Measurements from ENCODE around the gene MT1X. TPM values are rescaled to one million over a fixed set of nuclear protein-coding genes. Genes with fewer than 3 reads are reported as not detected.
A peak's percentile ranks its signal among the peaks of the same experiment; 100 is the strongest.

MT1X gene
- total RNA-seq, 1 donor from 2014 or later: 111 TPM

DNA sequence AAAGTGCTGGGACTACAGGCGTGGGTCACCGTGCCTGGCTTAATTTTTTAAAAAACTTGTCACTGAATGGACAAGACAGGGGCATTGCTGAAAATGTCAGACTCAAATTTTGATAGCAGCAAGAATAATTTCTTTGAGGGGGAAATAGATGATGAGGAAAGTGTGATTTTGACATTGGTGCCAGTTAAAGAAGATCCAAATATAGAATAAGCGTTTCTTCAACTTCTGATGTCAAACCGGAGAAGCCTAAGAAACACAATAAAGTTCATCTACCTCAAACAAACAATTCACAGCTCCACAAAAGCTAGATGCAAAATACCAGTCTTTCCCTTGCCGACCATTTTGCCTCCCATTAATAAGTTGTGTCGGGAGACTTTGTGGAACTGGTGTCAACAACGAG, 4.5 kb downstream of the MT1X start:
- Histone ChIP-seq H3K4me1 (peaks cover 22% of the 10 kb centered on the region), H3K27me3 (no peaks in the 10 kb centered on the region), H3K36me3 (no peaks in the 10 kb centered on the region), H3K9me3 (no peaks in the 10 kb centered on the region), H3K27ac (no peak overlapping the region), H3K4me3 (no peak overlapping the region)
- ATAC-seq (no peak), DNase-seq (no peak)
- TF ChIP-seq, protein P1, sequence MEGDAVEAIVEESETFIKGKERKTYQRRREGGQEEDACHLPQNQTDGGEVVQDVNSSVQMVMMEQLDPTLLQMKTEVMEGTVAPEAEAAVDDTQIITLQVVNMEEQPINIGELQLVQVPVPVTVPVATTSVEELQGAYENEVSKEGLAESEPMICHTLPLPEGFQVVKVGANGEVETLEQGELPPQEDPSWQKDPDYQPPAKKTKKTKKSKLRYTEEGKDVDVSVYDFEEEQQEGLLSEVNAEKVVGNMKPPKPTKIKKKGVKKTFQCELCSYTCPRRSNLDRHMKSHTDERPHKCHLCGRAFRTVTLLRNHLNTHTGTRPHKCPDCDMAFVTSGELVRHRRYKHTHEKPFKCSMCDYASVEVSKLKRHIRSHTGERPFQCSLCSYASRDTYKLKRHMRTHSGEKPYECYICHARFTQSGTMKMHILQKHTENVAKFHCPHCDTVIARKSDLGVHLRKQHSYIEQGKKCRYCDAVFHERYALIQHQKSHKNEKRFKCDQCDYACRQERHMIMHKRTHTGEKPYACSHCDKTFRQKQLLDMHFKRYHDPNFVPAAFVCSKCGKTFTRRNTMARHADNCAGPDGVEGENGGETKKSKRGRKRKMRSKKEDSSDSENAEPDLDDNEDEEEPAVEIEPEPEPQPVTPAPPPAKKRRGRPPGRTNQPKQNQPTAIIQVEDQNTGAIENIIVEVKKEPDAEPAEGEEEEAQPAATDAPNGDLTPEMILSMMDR (IDR thresholded peaks at IDR 0.05): no peak
- intact Hi-C loops (cut with DNase I): no loop called here

DNA sequence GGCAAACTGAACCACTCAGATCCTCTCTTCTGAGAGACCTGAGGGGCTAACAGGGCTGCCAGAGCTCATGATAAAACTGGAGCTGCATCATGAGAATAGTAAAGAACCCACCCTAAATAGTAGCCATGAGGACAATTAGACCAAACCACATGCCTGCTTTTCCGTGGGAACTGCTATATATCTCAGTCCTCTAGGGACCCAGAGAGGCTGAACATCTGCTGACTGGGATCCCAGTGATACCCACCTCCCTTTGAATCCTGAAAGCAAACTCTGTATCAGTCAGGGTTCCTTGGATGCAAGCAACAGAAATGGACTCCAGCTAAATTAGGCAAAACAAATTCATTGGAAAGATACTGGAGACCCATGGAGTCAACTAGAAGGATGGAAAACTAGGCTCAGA, 6.5 kb downstream of the MT1X start:
- Histone ChIP-seq H3K9me3 (no peaks in the 10 kb centered on the region), H3K27me3 (no peaks in the 10 kb centered on the region), H3K4me3 (no peak overlapping the region), H3K36me3 (no peaks in the 10 kb centered on the region), H3K4me1 (peaks cover 6% of the 10 kb centered on the region), H3K27ac (no peak overlapping the region)
- TF ChIP-seq, protein P1 (IDR thresholded peaks at IDR 0.05): no peak
- no peak for ATAC-seq
- intact Hi-C loops (cut with DNase I): no loop called here
- DNase-seq: no peak

DNA sequence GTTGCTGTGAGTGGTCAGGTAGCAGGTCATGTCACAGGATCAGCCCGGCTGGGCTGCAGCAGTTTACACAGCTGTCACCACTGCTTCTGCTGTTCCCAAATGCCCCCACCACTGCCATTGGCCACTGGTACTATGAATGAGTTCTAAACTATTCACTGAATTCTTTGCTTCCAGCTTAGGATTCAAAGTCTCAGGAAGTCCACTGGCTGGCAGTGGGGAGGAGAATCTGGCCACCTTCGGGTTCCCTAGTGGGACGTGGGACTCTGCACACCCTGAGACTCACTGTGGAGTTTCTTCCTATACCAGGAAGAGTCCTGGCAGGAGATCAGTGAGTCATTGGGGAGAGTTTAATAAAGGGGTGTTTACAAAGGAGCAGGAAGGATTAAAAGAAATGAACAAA, 6.9 kb downstream of the MT1X start:
- DNase-seq (no peak), ATAC-seq (no peak)
- peaks cover 2% of the 10 kb centered on the region for H3K4me1 ChIP-seq
- H3K4me3 ChIP-seq: no peak overlapping the region
- intact Hi-C loops (cut with DNase I): no loop called here
- H3K9me3 ChIP-seq: no peaks in the 10 kb centered on the region
- no peaks in the 10 kb centered on the region for H3K27me3 ChIP-seq
- TF ChIP-seq, protein P1 (IDR thresholded peaks at IDR 0.05): no peak
- no peaks in the 10 kb centered on the region for H3K36me3 ChIP-seq
- no peak overlapping the region for H3K27ac ChIP-seq

DNA sequence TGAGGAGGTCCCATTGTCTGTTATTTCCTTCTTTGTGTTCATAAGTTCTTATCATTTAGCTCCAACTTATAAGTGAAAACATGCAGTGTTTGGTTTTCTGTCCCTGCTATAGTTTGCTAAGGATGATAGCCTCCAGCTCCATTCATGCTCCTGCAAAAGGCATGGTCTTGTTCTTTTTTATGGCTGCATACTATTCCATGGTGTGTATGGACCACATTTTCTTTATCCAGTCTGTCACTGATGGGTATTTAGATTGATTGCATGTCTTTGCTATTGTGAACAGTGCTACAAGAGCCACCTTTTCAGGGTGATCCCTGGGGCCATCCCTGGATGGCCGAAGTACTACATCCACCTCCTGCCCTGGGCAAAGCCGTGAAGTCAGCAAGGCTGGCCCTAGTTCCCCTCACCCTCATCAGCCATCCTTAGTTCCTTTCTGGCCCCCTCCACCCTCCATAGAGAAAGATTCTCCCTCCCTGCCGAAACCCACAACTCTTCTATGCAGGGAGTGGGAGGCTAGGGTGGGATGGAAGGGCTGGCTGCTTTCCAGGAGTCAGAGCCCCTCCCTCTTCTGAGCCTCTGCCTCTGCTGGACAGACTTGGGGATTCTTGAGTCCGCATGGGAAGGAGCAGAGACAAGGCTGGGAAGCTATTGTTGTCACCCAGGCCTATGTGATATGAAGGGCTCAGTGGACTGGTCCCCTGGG, 8.3 kb downstream of the MT1X start:
- Histone ChIP-seq H3K27me3 (no peaks in the 10 kb centered on the region), H3K4me3 (no peak overlapping the region), H3K4me1 (no peaks in the 10 kb centered on the region), H3K36me3 (no peaks in the 10 kb centered on the region), H3K27ac (no peak overlapping the region), H3K9me3 (no peaks in the 10 kb centered on the region)
- DNase-seq (no peak), ATAC-seq (no peak)
- intact Hi-C loops (cut with DNase I): no loop called here
- TF ChIP-seq, protein P1 (IDR thresholded peaks at IDR 0.05): no peak

DNA sequence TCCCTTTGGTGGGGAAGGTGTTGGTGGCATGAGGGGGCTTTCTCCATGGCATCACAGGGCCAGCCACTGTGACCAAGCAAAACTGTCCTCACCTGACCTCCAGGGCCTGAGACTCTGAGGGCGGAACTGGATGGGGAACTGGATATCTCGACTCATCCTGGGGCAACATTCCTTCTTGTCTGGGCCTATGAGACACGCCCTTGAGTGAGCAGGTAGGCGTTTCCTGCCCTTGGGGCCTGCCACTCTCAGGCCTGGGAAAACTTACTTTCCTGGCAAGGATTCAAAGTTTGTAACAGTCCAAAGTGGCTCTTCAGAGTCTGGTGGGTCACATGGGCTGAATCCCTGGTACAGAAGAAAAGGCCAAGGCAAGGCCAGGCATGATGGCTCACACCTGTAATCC, 9.6 kb downstream of the MT1X start:
- Histone ChIP-seq H3K36me3 (no peaks in the 10 kb centered on the region), H3K9me3 (no peaks in the 10 kb centered on the region), H3K4me3 (no peak overlapping the region), H3K4me1 (no peaks in the 10 kb centered on the region), H3K27me3 (no peaks in the 10 kb centered on the region), H3K27ac (no peak overlapping the region)
- intact Hi-C loops (cut with DNase I): no loop called here
- peak; percentile 94 for ATAC-seq
- DNase-seq: peak; percentile 77
- TF ChIP-seq, protein P1 (IDR thresholded peaks at IDR 0.05): no peak

DNA sequence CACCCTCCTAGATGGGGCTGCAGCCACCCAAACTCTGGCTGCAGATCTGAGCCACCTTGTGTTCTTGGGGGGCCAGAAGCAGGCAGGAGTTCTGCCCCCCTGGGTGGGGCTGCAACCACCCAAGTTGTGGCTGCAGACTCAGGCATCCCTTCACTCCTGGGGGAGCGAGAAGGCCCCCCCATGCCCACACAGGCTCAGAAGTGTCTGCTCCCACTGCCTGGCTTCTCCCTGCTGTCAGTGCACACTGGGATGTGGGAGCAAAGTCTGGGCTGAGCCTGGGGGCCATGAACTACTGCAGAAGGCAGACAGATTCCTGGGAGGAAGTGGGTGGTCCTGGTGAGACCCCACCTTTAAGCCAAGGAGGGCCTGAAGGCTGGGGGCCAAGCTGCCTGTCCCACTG, 13.0 kb downstream of the MT1X start:
- DNase-seq (no peak), ATAC-seq (no peak)
- H3K4me1 ChIP-seq: no peaks in the 10 kb centered on the region
- no peak overlapping the region for H3K4me3 ChIP-seq
- TF ChIP-seq, protein P1 (IDR thresholded peaks at IDR 0.05): no peak
- H3K27me3 ChIP-seq: no peaks in the 10 kb centered on the region
- no peak overlapping the region for H3K27ac ChIP-seq
- no peaks in the 10 kb centered on the region for H3K9me3 ChIP-seq
- H3K36me3 ChIP-seq: no peaks in the 10 kb centered on the region
- intact Hi-C loops (cut with DNase I): no loop called here
